ENCODE measurements around the gene TPGS2. TPM values are rescaled to one million over a fixed set of nuclear protein-coding genes. Genes with fewer than 3 reads are reported as not detected.
A peak's percentile ranks its signal among the peaks of the same experiment; 100 is the strongest.

The TPGS2 gene
- total and polyA plus RNA-seq, 2 of the 13 experiments (the other 11 are each of a cell fraction or from before 2014, with no cell fraction given), result 73.3 to 137 TPM

- TF ChIP-seq ZNF691 (CRISPR knock-in tag; IDR thresholded peaks at IDR 0.05; ENCODE audit: borderline replicate concordance, low read depth) (no peak), ARHGAP35 (CRISPR knock-in tag; IDR thresholded peaks at IDR 0.05; ENCODE audit: borderline replicate concordance) (no peak; the same call in 1 of the 2 replicates), YY1 (IDR thresholded peaks at IDR 0.05; ENCODE audit: insufficient read depth, insufficient replicate concordance, low read depth, low read length) (peak; percentile 96), SMARCE1 (IDR thresholded peaks at IDR 0.05; ENCODE audit: borderline replicate concordance) (no peak), ZNF326 (CRISPR knock-in tag; IDR thresholded peaks at IDR 0.05; ENCODE audit: borderline replicate concordance) (no peak), ZNF512B (CRISPR knock-in tag; IDR thresholded peaks at IDR 0.05; ENCODE audit: borderline replicate concordance) (no peak), ATF7-NPFF (CRISPR knock-in tag; IDR thresholded peaks at IDR 0.05; ENCODE audit: low read depth) (peak; percentile 3; the same call in 1 of the 2 replicates), ZNF687 (CRISPR knock-in tag; IDR thresholded peaks at IDR 0.05) (peak; percentile 93), YEATS4 (CRISPR knock-in tag; IDR thresholded peaks at IDR 0.05; ENCODE audit: borderline replicate concordance) (peak; percentile 85), CCAR2 (optimal IDR thresholded peaks at IDR 0.05; ENCODE audit: low read depth, low read length) (no peak), ZNF234 (CRISPR knock-in tag; conservative IDR thresholded peaks at IDR 0.05) (no peak), TMF1 (CRISPR knock-in tag; IDR thresholded peaks at IDR 0.05; ENCODE audit: low read depth) (no peak), ZNF362 (CRISPR knock-in tag; IDR thresholded peaks at IDR 0.05; ENCODE audit: borderline replicate concordance) (no peak), PBX2 (CRISPR knock-in tag; IDR thresholded peaks at IDR 0.05) (no peak), ZNF282 (IDR thresholded peaks at IDR 0.05; ENCODE audit: partially characterized antibody) (no peak), POLR2AphosphoS5 (IDR thresholded peaks at IDR 0.05; ENCODE audit: low read depth, low read length) (peak; percentile 46), YEATS2 (CRISPR knock-in tag; IDR thresholded peaks at IDR 0.05; ENCODE audit: borderline replicate concordance) (no peak), JUNB (CRISPR knock-in tag; IDR thresholded peaks at IDR 0.05; ENCODE audit: borderline replicate concordance) (no peak)
Observed at GRCh38 chr18:36828630-36829361, at the start of gene TPGS2, which contains the start of gene KIAA1328 (continued).
